Measurements from ENCODE around the gene LMO7.

Gene LMO7

GRCh38 chr13:75749407-75749806, 113.3 kb downstream of the LMO7 start:
- DNase-seq: no peak

GRCh38 chr13:75751350-75751749, 115.2 kb downstream of the LMO7 start:
- no peak for DNase-seq

- DNase-seq: no peak
These were observed 116.7 kb downstream of the LMO7 start for GRCh38 chr13:75752826-75753225.

- no peak for DNase-seq
These were observed 118.8 kb downstream of the LMO7 start for GRCh38 chr13:75754936-75755335.

GRCh38 chr13:75757336-75757735, 121.2 kb downstream of the LMO7 start:
- no peak for DNase-seq

- DNase-seq: no peak
These were observed 123.4 kb downstream of the LMO7 start for GRCh38 chr13:75759531-75759930.

GRCh38 chr13:75760131-75761021, 124.2 kb downstream of the LMO7 start:
- peak in 1 of 2 experiments; percentile 23 for DNase-seq

GRCh38 chr13:75761369-75761768, 125.2 kb downstream of the LMO7 start:
- peak in 1 of 2 experiments; percentile 22 for DNase-seq

- peak; percentile 35 to 38 for DNase-seq
These were observed 126.2 kb downstream of the LMO7 start for GRCh38 chr13:75762076-75762937.

- DNase-seq: no peak
These were observed 126.8 kb downstream of the LMO7 start for GRCh38 chr13:75762955-75763354.

- DNase-seq: no peak
These were observed 127.4 kb downstream of the LMO7 start for GRCh38 chr13:75763512-75763911.

GRCh38 chr13:75764251-75764925, 128.3 kb downstream of the LMO7 start:
- DNase-seq: no peak

- DNase-seq: no peak
These were observed 128.8 kb downstream of the LMO7 start for GRCh38 chr13:75764926-75765310.

GRCh38 chr13:75766636-75767035, 130.5 kb downstream of the LMO7 start:
- no peak for DNase-seq

- no peak for DNase-seq
These were observed 133.2 kb downstream of the LMO7 start for GRCh38 chr13:75769141-75769905.

GRCh38 chr13:75770164-75770563, 134.0 kb downstream of the LMO7 start:
- no peak for DNase-seq

GRCh38 chr13:75770592-75771011, 134.5 kb downstream of the LMO7 start:
- DNase-seq: no peak

GRCh38 chr13:75771226-75771625, 135.1 kb downstream of the LMO7 start:
- DNase-seq: no peak

- DNase-seq: no peak
These were observed 135.7 kb downstream of the LMO7 start for GRCh38 chr13:75771818-75772217.

GRCh38 chr13:75774176-75774575, 138.0 kb downstream of the LMO7 start:
- DNase-seq: no peak

- DNase-seq: no peak
These were observed 140.4 kb downstream of the LMO7 start for GRCh38 chr13:75776550-75776949.

GRCh38 chr13:75779393-75779792, 143.3 kb downstream of the LMO7 start:
- DNase-seq: no peak
